Glutamatergic neuron (in vitro differentiated cells): ENCODE results near the gene SCN8A. TPM values are rescaled to one million over a fixed set of nuclear protein-coding genes. Genes with fewer than 3 reads are reported as not detected.

Experiments
- DNase-seq: peaks from one replicate; pipeline ENCODE4 v3.0.0; 2022
- H3K27ac Mint-ChIP-seq: one replicate; pipeline ENCODE4 v1.8.0; 2020; ENCODE audit warnings: mild to moderate bottlenecking, mixed read lengths, inconsistent platforms; ENCODE audit not compliant: unreplicated experiment
- H3K27me3 Mint-ChIP-seq: one replicate; pipeline ENCODE4 v1.8.0; 2020; ENCODE audit warnings: mild to moderate bottlenecking, moderate library complexity, mixed read lengths, inconsistent platforms; ENCODE audit not compliant: unreplicated experiment
- H3K36me3 Mint-ChIP-seq: one replicate; pipeline ENCODE4 v1.8.0; 2020; ENCODE audit warnings: mild to moderate bottlenecking, mixed read lengths, inconsistent platforms; ENCODE audit not compliant: unreplicated experiment
- H3K4me1 Mint-ChIP-seq: one replicate; pipeline ENCODE4 v1.8.0; 2020; ENCODE audit warnings: mild to moderate bottlenecking, low read depth, mixed read lengths, inconsistent platforms; ENCODE audit not compliant: unreplicated experiment
- H3K4me3 Mint-ChIP-seq: one replicate; pipeline ENCODE4 v1.8.0; 2020; ENCODE audit warnings: mild to moderate bottlenecking, mixed read lengths, inconsistent platforms; ENCODE audit not compliant: unreplicated experiment
- H3K9me3 Mint-ChIP-seq: one replicate; pipeline ENCODE4 v1.8.0; 2020; ENCODE audit warnings: mild to moderate bottlenecking, moderate library complexity, mixed read lengths, inconsistent platforms; ENCODE audit not compliant: unreplicated experiment
- total RNA-seq: library from RNA; stranded (reverse); fragmentation: NEBNext Ultra II Directional; extraction: Animal tissue kit (Norgen Biotek cat#: 25700); gene quantifications from one replicate; pipeline ENCODE4 v1.2.1, GENCODE V29; 2021; ENCODE audit not compliant: unreplicated experiment
- TF ChIP-seq, protein P1 (sequence below): fragments of 200-600 bp; sonication (generic); IDR thresholded peaks from one replicate; pipeline ENCODE4 v1.5.0; 2021; ENCODE audit not compliant: partially characterized antibody, unreplicated experiment

SCN8A gene
- total RNA-seq, 1 donor from 2014 or later: 47.6 TPM

DNA sequence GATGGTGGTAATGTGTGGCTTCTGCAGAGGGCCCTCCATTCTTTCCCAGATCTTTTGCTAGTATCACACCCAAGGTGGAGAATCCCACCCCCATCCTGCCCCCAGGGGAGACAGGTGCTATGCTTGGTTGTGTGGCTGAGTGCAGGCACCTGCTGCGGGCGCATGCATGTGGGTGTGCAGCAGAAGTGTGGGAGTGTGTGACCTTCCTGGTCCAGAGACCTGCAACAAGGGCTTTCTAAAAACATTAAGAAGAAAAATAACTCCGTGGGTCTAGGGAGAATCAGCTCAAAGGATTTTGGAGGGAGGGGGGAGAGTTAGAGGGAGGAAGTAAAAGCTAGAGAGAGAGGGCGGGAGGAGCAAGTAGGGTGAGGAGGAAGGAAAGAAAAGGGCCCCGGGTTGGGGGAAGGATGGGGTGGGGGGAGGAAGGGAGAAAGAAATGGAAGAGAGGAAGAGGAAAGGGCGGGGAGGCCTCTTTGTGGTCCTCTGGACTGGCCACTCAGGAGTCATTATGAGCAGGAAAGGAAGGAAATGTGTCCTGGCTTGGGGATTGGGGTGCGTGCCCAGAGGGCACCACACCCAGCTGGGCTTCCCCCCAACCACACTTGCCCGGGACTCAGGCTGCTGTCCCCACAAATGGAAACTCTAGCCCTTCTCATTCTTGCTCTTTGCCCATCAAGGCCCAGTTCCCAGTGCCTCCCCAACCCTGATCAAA, 260.5 kb downstream of the SCN8A start:
- no peak for DNase-seq
- Mint-ChIP-seq H3K4me3 (no peak overlapping the region), H3K27ac (no peak overlapping the region), H3K36me3 (no peaks in the 10 kb centered on the region), H3K27me3 (peaks cover 15% of the 10 kb centered on the region), H3K9me3 (peaks cover 5% of the 10 kb centered on the region), H3K4me1 (peaks cover 8% of the 10 kb centered on the region)
- TF ChIP-seq, protein P1, sequence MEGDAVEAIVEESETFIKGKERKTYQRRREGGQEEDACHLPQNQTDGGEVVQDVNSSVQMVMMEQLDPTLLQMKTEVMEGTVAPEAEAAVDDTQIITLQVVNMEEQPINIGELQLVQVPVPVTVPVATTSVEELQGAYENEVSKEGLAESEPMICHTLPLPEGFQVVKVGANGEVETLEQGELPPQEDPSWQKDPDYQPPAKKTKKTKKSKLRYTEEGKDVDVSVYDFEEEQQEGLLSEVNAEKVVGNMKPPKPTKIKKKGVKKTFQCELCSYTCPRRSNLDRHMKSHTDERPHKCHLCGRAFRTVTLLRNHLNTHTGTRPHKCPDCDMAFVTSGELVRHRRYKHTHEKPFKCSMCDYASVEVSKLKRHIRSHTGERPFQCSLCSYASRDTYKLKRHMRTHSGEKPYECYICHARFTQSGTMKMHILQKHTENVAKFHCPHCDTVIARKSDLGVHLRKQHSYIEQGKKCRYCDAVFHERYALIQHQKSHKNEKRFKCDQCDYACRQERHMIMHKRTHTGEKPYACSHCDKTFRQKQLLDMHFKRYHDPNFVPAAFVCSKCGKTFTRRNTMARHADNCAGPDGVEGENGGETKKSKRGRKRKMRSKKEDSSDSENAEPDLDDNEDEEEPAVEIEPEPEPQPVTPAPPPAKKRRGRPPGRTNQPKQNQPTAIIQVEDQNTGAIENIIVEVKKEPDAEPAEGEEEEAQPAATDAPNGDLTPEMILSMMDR: no peak

DNA sequence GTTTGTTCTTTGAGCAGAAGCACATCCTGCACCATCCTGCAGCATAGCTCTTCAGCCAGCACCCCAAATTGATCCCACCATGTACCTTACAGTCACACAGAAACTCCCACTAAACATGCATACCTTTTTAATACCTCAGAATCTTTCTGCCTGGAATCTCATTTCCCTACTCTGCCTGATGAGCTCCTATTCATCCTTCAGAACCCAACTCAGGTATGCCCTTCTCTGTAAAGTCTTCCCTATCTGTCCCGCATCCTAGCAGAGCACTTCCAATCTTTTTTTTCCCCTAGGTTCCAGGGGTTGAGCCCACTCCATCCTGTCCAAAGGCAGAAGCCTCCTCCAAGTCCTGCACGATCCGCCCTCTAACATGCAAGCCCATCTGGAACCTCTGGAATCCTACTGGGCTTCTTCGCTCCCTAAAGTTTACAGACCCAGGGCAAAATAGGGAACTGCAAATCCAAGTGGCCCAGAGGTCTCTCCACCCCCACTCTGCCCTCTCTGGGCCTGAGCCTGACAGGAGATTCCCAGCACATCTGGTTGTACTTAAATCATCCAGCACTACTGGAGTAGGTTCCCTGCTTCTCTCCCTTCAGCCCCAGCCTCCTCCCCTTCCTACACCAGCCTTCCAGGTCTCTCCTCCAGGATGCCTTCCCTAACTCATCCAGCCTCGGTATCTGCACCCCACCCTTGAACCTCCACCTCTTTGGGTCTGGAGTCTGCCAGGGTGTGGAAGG, 261.5 kb downstream of the SCN8A start:
- H3K27ac Mint-ChIP-seq: no peak overlapping the region
- no peak for DNase-seq
- H3K27me3 Mint-ChIP-seq: peaks cover 17% of the 10 kb centered on the region
- peak overlapping the region; percentile 12 for H3K4me3 Mint-ChIP-seq
- peaks cover 5% of the 10 kb centered on the region for H3K9me3 Mint-ChIP-seq
- TF ChIP-seq, protein P1: no peak
- H3K36me3 Mint-ChIP-seq: no peaks in the 10 kb centered on the region
- peaks cover 10% of the 10 kb centered on the region for H3K4me1 Mint-ChIP-seq

DNA sequence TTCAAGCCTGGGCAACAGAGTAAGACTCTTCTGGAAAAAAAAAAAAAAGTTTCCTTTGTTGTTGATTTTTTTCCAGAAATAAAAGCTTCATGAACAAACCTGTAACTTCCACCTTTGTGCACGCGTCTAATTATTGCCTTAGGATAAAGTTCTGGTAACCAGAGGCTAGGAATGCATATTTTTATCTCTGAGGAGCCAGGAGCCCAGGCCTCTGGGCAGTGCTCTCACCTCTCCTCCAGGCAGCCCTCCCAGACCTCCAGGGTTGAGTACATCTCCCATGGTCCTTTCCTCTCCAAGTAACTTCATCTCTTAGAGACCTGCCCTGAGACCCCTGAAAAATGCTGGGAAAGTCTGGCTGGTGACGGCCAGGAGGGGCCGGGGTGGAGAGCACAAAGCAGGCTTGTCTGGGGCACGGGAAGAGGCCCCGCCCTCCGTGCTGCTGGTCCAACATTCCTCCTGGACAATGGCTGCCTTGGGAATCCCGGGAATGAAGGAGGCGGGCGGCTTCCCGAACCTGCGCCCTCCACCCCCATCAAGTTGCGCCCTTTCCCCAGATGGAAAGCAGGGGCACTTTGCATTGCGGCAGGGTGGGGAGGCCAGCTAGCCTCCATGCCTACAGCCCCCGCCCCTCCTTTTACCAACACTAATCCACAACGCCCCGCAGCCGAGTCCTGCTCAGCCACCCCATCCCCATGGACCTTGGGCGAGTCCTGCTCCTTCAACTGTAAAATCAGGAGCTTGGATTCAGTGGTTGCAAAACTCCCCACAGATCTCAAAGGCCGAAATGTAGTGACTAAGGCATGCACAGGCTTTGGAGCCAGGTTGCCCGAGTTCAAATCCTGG, 264.8 kb downstream of the SCN8A start:
- peaks cover 16% of the 10 kb centered on the region for H3K27me3 Mint-ChIP-seq
- H3K4me1 Mint-ChIP-seq: peaks cover 8% of the 10 kb centered on the region
- peak; percentile 59 for DNase-seq
- peak overlapping the region; percentile 84 for H3K27ac Mint-ChIP-seq
- peak overlapping the region; percentile 84 for H3K4me3 Mint-ChIP-seq
- H3K9me3 Mint-ChIP-seq: peaks cover 5% of the 10 kb centered on the region
- TF ChIP-seq, protein P1: no peak
- H3K36me3 Mint-ChIP-seq: no peaks in the 10 kb centered on the region

DNA sequence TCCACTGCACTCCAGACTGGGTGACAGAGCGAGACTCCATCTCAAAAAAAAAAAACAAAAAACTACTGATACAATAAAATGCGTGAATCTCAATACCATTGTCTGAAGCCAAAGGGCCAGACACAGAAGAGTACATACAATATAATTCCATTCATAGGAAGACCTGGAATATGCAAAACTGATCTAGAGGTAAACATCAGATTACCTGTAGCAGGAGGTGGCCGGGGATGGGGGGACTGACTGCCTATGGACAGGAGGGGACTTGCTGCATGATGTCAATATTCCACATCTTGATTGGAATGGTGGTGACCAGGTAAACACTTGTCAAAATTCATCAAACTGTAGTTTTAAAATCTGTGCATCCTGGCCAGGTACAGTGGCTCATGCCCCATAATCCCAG, 270.0 kb downstream of the SCN8A start:
- no peak for DNase-seq
- peaks cover 24% of the 10 kb centered on the region for H3K4me1 Mint-ChIP-seq
- H3K27me3 Mint-ChIP-seq: peaks cover 13% of the 10 kb centered on the region
- H3K27ac Mint-ChIP-seq: no peak overlapping the region
- no peaks in the 10 kb centered on the region for H3K36me3 Mint-ChIP-seq
- TF ChIP-seq, protein P1: no peak
- peaks cover 9% of the 10 kb centered on the region for H3K9me3 Mint-ChIP-seq
- no peak overlapping the region for H3K4me3 Mint-ChIP-seq

Other genes starting within 250 kb of the SCN8A start
- not detected for gene CELA1, start 244.6 kb upstream of the SCN8A start, total RNA-seq
- 0.39 TPM for gene GALNT6, start 199.8 kb upstream of the SCN8A start, total RNA-seq
- 80.0 TPM for gene SLC4A8, start 166.4 kb upstream of the SCN8A start, total RNA-seq